ENCODE results near the gene SERPINB3. TPM values are rescaled to one million over a fixed set of nuclear protein-coding genes. Genes with fewer than 3 reads are reported as not detected.

The SERPINB3 gene
- total RNA-seq, 1 donor from 2014 or later = not detected

DNA sequence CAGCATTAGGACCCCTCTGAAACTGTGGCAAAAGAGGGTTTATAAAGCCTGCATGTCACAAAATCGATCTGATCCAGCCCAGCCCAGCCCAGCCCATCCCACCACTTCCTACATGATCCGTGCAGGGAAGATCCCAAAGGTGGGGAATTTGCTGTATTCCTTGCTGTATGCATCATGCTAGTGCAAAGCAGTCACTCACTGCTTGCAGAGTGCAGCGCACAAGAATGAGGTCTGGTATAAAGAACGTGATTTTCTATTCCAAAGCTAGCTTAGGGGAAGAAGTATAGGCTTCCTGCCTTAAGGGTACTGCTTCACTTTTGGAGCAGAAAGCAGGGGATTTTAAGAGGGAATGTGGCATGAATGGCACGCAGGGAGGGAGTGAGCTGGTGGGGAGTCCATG is 22.2 kb upstream of the SERPINB3 start:
- intact Hi-C loops (cut with micrococcal nuclease) = no loop called here
- no peaks in the 10 kb centered on the region for H3K4me1 Mint-ChIP-seq
- ChIA-PET POLR2A (no interaction called here), CTCF (no interaction called here)
- peaks cover 3% of the 10 kb centered on the region for H3K9me3 Mint-ChIP-seq
- H3K27me3 Mint-ChIP-seq = peaks cover 6% of the 10 kb centered on the region
- no peak for DNase-seq
- H3K27ac Mint-ChIP-seq = no peak overlapping the region
- ATAC-seq (ENCODE audit: low read depth) = no peak
- no peak overlapping the region for H3K4me3 Mint-ChIP-seq
- no peak for TF ChIP-seq CTCF (IDR thresholded peaks at IDR 0.05)
- no peaks in the 10 kb centered on the region for H3K36me3 Mint-ChIP-seq (ENCODE audit: low read depth)

DNA sequence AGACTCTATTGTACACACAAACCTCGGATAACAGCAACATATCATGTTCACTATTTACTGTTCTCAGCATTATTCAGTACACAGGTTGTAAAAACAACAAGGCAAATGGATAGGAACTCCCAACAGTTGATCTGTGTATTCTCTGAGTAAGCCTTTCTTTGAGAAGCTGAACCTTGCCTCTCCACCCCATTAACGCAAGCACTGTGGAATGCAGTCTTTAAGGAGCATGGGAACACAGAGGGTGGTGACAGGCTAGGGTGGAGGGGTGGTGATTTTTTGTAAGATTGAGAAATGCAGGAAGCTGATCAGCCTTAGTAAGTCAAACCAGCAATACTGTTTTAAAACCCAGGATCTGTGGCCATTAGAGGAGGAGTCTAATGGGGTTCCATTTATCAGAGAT is 21.5 kb upstream of the SERPINB3 start:
- CTCF ChIA-PET = no interaction called here
- Mint-ChIP-seq H3K4me3 (no peak overlapping the region), H3K4me1 (no peaks in the 10 kb centered on the region), H3K9me3 (peaks cover 3% of the 10 kb centered on the region), H3K27ac (no peak overlapping the region), H3K27me3 (peaks cover 4% of the 10 kb centered on the region), H3K36me3 (ENCODE audit: low read depth) (no peaks in the 10 kb centered on the region)
- no peak for TF ChIP-seq CTCF (IDR thresholded peaks at IDR 0.05)
- ATAC-seq (ENCODE audit: low read depth) (no peak), DNase-seq (no peak)
- intact Hi-C loops (cut with micrococcal nuclease) = no loop called here
- POLR2A ChIA-PET = no interaction called here

GRCh38 chr18:63681449-63682340 is 20.0 kb upstream of the SERPINB3 start:
- no peak for TF ChIP-seq CTCF (IDR thresholded peaks at IDR 0.05)
- CTCF ChIA-PET = no interaction called here
- Mint-ChIP-seq H3K4me1 (no peaks in the 10 kb centered on the region), H3K27me3 (peaks cover 6% of the 10 kb centered on the region), H3K36me3 (ENCODE audit: low read depth) (no peaks in the 10 kb centered on the region), H3K9me3 (peaks cover 3% of the 10 kb centered on the region), H3K4me3 (no peak overlapping the region), H3K27ac (no peak overlapping the region)
- POLR2A ChIA-PET = no interaction called here
- DNase-seq = no peak
- no peak for ATAC-seq (ENCODE audit: low read depth)
- intact Hi-C loops (cut with micrococcal nuclease) = no loop called here

DNA sequence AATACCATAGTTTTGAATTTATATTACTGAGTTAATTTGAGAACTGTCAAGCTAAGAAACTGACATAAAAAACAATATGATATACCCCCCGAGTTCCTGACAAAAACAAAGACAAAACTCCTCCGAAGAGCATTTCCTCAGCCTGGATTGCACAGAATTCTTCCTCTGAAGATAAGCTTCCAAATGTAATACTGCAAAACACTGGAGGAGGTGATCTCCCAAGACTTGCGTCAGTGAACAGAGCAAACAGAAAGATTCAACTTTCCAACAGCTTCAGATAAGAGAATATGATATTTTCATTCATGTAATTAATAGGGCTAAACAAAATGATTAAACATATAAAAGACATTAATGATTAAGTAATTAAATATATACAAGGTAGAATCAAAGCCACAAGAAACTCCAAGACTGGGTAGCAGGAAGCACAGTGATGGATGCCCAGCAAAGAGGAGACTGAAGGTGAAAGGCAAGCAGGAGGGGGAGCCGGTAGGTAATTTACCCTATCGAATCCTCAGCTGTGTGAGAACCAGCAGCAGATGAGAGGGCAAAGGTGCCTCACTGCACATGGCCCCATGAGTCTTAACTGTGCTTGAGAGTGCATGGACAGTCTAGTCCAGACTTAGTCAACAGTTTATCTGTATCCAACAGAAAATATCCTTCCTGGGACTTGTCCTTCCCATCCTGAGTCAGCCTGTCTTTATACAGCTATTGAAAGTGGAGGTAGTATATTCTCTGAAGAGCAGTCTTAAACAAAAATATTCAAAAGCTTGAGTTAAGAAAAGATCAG is 18.3 kb upstream of the SERPINB3 start:
- no peak for DNase-seq
- POLR2A ChIA-PET = no interaction called here
- Mint-ChIP-seq H3K4me1 (no peaks in the 10 kb centered on the region), H3K4me3 (no peak overlapping the region), H3K27ac (no peak overlapping the region), H3K27me3 (peaks cover 6% of the 10 kb centered on the region), H3K36me3 (ENCODE audit: low read depth) (no peaks in the 10 kb centered on the region), H3K9me3 (peaks cover 3% of the 10 kb centered on the region)
- intact Hi-C loops (cut with micrococcal nuclease) = no loop called here
- no peak for ATAC-seq (ENCODE audit: low read depth)
- no peak for TF ChIP-seq CTCF (IDR thresholded peaks at IDR 0.05)
- CTCF ChIA-PET = no interaction called here

- Mint-ChIP-seq H3K9me3 (peaks cover 3% of the 10 kb centered on the region), H3K36me3 (ENCODE audit: low read depth) (no peaks in the 10 kb centered on the region), H3K27me3 (peaks cover 5% of the 10 kb centered on the region), H3K4me1 (no peaks in the 10 kb centered on the region), H3K27ac (no peak overlapping the region), H3K4me3 (no peak overlapping the region)
- TF ChIP-seq CTCF (IDR thresholded peaks at IDR 0.05) = no peak
- DNase-seq (no peak), ATAC-seq (ENCODE audit: low read depth) (no peak)
- intact Hi-C loops (cut with micrococcal nuclease) = no loop called here
- ChIA-PET CTCF (no interaction called here), POLR2A (no interaction called here)
Measured at GRCh38 chr18:63677500-63678225, 16.0 kb upstream of the SERPINB3 start.
